ENCODE measurements around the gene HES3.

Gene HES3

DNA sequence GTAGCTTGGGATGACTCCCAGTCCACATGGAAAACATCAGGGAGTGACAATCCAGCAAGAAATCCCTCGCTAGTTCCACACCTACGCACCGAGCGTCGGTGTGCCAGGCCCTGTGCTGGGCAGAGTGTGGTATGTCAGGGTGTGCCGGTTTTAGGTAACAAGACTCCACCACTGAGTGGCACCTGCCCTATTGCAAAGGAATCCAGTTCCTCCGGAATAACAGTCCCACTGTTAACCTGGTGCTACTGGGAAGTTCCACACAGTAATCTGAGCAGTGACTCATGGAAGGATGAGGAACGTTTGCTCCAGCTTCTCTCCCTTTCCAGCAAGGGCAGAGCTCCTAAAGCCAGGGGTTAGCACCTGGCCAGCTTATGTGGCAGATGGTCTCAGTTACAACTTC is 23.7 kb upstream of the HES3 start:
- DNase-seq: no peak

DNA sequence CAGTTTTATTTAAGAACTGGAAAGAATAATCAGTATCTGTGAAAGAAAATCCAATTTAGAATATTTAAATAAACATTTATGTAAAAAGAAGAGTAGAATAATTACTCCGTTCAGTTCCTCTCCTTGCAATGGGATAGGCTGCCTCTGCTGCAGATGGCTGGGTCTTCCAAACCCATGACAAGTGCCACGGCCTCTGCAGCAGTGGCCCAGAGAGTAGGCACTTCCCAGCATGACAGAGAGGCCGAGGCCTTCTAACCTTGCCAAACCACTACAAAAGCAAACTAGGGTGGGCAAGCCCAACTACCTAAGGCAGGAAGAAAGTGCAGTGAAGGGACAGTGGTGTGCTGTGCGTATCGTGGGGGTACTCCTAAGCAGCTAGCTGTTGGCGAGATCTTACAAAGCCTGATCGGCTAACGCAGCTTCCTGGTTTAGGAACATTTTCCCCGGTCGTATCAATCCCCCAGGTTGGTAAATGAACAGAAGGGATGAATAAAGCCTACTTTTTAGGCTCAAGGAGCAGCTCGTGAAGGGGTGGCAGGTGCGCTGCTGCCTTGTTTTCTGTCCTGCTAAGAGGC is 22.7 kb upstream of the HES3 start:
- DNase-seq: no peak

DNA sequence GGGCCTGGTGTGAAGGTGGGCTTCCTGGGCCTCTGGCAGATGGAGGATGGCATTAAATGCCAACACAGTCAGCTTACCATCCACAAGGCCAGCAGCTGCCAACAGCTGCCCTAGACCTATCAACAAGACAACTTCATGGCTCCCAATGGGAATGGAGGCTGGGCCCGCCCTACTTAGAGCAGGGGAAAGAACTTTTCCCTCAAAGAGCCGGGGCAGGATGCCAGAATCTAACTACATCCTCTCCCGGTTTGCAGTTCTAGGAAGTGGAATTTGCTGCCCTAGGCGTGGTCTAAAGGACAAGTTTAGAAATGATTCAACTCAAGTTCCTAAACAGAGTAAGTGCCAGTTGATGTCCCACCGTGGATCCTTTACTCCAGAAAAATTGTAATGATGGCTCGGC is 21.3 kb upstream of the HES3 start:
- DNase-seq: no peak

DNA sequence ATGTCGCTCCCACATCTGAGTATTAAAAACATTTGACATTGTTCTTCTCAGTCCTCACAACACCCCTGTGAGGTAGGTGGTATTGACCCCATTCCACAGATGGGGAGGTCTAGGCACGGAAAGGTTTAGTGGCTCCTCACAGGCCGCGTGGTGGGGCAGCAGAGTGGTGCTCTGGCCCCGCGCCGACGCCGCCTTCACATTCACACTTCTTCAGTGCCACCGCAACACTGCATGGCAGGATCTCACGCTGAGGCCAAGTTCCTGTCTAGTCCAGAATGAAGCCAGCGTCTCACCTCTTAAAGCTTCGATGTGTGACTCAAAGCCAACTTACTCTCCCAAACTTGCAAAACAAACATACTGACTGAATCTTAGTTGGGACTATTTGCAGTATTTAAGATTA is 20.4 kb upstream of the HES3 start:
- DNase-seq: no peak

DNA sequence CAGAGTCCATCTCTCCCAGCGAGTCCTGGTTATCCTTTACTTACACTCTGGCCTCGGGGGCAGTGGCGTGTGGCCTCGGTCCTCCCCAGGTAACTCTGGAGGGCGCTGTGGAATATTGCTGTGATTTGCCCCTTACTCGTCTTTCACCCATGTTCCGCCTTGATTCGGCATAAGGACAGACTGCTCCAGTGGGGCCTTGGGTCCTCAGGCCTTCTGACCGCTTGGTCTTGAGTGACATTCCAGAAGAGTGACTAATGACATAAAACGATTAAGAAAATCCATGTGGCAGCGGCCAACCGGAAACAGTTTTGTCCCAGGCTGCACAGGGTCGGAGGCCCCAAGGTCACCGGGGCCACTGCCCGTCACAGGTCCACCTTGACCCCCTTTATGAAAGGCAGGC is 19.3 kb upstream of the HES3 start:
- no peak for DNase-seq

DNA sequence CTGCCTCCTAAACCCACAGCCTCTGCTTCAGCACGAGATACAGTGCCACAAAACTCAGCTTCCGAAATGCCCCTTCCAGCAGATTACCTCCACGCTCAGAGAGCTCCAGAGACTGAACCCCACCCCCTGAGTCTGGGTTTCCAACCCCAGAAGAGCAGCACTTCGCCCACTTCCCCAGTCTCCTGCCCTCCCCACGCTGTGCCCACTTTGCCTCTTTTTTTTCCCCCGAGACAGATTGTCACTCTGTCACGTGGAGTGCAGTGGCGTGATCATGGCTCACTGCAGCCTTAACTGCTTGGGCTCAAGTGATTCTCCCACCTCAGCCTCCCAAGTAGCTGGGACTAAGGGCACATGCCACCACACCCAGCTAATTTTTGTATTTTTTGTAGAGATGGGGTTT is 18.3 kb upstream of the HES3 start:
- no peak for DNase-seq

DNA sequence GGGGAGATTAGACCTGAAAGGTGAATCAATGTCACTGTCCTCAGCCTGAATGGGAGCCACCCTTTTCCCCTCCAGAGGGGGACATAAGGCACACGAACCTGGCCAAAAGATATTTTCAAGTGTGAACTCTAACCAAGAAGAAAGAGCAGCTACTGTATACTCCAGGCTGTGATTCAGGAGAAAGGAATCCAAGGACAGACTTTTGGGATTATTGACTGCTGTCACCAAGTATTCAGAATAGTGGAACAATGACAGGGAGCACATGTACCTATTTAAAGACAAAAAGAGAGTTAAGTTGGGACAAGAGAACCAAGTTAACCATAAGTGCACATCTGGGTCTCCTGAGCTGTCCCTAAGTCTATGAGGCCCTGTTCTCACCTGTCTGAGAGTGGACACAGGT is 10.6 kb upstream of the HES3 start:
- DNase-seq: no peak

DNA sequence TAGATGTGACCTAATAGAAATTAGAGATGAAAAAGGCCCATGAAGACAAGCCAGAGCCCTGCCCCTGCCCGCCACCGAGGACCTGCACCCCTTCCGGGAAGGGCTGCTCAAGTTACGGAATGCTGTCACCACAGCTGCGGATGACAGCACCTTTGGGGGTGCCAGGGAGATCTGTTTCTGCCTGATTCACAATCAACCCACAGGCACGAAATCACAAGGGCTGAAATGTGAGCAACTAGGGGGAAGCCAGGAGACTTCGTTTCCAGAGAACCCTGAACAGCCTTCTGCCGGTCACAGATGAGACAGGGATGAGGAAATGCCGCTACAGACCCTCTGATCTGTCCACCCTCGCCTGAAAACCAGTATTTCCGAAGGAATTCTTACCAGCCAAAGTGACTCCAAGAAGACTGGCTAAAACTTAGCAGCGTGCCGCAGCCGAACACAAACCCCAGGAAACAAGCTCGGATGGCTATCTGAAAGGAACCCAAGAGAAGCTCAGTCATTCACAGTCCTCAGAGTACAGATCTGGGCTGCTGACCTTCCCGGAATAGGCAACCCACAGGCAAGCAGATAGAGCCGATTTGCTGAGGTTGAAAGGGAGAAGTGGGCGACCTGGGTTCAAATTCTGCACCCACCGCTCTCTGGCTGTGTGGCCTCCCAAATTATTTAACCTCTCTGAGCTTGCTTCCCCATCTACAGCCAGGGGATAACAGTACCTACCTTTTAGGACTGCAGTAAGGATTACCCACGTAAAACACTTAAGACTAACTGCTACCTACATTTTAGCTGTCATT is 9.3 kb upstream of the HES3 start:
- DNase-seq: no peak

DNA sequence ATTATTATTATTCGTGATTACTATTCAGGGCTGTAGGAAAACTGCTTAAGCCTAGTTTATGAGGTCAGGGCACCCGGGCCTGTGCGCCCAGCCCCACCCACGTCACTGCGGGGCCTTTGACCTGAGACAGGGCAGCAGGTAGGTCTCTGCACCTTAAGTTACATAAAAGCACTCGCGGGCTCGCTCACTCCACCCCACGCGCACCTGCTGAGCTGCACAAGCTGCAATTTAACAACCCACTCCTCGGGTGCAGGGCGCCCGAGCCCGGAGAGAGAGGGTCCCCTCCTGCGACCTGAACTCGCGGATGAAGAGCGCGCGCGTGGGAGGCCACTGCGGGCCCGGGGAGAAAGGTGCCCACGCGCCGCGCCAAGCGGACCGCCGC is 8.7 kb upstream of the HES3 start:
- DNase-seq: no peak

DNA sequence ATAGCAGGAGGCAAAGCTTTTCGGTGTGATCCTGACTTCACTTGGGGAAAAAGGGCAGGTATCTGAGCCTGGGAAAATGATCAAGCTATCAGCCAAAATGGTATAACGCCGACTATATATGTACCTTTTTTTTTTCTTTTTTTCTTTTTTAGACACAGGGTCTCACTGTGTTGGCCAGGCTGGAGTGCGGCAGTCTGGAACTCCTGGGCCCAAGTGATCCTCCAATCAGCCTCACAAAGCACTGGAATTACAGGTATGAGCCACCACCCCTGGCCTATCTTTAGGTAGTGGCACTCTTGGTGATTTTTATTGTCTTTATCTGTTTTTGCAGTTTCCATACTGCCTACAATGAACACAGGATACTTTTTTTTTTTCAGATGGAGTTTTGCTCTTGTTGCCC is 6.9 kb upstream of the HES3 start:
- no peak for DNase-seq

DNA sequence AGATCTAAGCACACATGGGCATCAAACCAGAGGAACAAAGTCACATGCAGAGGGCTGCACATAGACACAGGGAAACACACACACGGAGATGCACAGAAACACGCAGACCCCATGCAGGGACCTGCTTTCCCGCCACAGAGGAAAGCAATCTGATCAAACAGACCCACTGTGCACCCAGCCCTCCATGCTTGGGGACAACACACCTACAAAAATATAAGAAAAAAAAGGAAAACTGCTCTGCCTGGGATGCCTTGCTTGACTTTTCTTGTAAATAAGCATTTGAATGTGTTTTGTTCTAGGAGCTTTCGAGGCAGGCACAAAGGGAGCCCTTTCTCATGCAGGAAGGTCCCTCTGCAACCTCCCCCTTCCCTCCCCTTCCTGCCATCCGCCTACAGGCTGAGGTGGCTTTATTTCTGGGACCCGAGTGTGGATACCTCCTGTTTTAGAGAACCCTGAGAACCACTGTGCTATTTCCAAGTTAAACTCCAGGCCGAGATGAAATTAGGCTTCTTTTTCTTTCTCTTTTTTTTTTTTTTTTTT is 4.7 kb upstream of the HES3 start:
- no peak for DNase-seq

DNA sequence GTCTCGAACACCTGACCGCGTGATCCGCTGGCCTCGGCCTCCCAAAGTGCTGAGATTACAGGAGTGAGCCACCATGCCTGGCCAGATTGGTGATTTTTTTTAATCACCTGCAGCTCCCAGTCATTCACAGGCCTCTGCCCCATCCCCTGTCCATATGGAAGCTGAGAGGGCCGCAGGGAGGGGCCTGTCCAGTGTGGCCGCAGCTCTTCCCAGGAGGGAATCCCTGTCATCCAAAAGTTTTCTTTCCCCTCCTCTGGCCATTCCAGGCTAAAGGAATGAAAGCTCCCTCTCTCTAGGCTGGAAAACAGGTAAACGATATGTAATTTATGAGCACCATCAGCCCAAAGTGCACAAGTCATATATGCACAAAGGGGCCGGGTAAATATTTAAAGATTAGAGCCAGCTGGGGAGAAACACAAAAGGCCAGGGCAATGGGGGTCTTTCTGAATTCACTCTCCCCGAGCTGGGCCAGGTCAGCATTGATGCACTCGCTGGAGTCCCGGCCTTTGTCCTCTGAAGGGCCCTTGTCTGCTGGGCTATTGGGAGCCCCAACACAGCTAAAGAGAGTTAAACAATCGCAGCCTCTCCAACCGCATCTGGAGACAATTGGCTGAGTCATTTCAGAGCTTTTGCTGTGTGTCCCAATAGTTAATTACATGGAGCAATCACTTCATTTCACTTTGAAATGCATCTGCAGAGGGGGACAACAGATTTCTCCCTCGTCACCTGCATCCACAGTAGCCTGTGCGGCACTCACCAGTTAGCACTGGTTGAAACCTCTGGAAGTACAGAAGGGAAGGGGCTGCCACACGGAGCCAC is 3.8 kb upstream of the HES3 start:
- no peak for DNase-seq

DNA sequence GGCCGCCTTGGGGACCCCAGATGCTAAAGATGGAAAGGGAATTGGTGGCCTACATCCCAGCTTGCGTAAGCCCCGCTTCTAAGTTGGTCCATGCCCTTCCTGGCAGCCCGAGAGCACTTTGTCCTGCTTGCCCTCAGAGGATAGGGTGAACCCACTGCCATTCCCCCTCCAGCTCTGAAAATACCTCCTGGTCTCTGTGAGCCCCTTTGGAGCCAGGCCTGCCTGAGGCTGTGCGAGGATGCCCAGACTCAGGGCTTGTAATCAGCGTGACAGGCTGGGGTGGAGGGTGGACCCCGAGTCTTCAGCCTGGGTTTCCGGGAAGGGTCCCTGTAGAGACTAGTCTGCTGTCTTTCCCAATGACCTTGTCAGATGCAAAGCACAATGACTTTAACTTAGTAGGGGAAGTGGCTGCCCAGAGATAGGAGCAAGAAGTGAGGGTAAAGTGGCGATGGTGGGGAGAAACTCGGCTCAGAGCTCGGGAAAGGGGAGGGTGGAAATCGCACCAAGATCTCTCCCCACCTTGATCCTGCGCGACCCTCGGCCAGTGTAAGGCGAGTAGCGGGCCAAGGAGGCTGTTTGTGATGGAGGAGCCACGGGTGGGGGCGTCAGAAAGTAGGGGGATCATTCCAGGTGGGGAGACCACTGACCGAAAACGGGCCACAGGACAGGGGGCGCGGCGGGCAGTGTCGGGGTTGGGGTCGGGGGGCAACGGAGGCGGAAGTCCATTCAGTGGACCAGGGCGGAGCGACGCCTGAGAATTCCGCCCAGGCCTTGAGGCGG is 2.7 kb upstream of the HES3 start:
- no peak for DNase-seq

DNA sequence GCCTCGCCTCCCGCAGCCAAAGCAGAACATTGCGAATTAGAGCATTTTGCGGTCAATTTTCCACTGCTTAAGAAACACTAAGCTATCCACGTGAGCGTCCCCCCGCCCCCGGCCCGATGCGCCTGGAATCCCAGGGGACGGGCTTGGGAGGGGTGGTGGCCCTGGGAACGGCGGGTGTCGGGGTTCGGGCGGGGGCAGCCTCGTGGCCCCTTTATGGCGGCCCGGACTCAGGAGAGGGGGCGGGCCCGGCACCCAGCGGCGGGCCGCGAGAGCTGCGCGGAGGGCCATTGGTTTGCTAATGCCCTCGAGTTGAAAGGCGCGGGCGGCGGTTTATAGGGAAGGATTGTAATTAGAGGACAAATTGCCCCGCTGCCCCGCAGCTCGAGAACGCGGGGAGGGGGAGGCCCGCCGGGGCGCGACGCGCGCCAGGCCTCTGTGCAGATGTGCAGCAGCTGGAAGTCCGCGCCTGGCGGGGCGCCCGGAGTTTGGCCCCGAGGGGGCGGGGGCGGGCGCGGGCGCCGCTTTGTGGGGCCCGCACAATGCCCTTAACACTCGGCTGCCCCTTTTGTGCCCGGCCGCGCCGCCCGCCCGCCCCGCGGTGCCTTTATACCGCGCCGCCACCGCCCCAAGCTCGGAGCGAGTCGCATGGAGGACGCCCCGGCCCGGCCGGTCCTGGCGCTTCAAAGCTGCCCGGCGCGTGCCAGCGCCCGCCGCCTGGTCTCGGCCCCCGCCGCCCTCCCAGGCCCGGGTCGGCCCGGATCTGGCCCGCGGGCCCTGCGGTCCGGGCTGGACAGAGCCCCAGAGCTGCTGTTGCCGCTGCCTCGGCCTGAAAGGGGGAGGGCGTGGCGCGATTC is 1.9 kb upstream of the HES3 start:
- no peak for DNase-seq

DNA sequence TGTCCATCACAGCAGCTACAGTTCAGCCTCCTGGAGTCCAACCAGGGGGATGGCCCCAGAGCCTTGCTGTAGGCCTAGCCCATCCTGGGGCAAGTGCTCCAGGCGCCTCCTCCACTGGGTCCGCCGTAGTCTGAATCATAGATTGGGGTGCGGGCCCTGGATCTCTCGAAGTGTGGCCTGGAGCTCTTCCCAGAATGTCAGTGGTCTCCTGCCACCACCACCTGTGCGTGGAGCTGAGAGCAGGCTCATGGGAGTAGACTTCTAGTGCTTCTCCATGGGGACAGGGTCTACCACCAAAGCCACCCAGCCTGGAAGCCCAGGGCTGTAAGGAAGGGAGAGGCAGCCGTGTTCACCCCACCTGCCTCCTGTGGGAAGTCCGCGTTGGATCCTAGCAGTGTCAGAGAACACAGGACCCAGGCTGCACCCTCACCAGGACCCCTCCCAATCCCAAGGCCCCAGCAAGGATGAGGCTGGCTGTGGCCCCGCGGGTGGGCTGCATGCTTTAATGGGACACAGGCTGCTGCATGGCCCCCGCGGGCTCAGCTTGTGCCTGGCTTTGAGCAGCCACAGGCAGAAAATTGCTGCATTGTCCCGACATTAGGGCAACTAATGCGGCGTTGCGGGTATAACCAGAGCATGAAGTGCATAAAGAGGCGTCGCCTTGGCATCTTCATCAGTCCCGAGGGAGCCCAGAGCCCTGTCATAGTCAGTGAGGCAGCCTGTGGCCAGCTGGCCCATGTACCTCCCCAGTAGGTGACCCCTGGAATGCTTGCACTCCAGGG is 735 bp upstream of the HES3 start:
- no peak for DNase-seq

DNA sequence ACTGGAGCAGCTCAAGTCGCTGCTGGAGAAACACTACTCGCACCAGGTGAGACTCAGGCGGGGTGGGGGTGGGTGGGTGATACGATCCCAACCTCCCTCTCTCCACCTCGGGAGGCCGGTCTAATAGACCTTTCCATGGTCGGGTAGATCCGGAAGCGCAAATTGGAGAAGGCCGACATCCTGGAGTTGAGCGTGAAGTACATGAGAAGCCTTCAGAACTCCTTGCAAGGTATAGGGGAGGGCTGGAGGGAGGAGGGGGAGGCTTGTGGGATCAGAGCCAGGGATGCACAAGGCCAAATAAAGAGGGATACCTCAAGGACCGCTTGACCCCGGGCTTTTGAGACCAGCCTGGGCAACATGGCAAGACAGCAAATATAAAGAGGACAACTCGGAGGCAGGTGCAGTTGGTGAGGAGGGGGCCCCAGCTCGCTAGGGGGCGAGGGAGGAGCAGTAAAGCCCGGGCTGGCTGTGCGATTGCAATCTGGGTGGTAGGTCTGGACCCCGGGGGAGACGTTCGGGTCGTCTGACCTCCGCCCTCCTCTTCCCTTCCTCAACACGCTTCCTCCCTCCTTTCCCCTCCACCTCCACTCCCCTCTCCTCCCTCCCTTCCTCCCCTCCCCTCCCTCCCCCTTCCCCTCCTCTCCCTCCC is 546 bp downstream of the HES3 start:
- DNase-seq: no peak

DNA sequence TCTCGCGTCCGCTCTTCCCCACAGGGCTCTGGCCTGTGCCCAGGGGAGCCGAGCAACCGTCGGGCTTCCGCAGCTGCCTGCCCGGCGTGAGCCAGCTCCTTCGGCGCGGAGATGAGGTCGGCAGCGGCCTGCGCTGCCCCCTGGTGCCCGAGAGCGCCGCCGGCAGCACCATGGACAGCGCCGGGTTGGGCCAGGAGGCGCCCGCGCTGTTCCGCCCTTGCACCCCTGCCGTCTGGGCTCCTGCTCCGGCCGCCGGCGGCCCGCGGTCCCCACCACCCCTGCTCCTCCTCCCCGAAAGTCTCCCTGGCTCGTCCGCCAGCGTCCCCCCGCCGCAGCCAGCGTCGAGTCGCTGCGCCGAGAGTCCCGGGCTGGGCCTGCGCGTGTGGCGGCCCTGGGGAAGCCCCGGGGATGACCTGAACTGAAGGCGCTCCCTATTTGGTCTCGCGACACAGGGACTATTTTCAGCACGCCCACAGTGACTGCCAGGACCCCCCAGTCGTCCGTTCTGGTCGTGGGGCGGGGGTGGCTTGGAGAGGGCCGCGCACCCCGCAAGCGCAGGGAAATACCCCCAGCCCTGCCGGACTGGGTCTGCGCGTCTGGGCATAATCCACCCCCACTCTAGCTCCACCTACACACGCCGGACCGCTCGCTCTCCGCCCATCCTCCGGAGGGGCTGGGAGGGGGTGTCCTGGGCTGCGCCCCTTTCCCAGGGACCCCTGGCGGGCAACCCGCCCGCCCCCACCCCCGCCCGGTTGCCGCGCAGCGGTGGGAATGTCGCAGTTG is 1.3 kb downstream of the HES3 start:
- DNase-seq: peak; percentile 69 to 75

DNA sequence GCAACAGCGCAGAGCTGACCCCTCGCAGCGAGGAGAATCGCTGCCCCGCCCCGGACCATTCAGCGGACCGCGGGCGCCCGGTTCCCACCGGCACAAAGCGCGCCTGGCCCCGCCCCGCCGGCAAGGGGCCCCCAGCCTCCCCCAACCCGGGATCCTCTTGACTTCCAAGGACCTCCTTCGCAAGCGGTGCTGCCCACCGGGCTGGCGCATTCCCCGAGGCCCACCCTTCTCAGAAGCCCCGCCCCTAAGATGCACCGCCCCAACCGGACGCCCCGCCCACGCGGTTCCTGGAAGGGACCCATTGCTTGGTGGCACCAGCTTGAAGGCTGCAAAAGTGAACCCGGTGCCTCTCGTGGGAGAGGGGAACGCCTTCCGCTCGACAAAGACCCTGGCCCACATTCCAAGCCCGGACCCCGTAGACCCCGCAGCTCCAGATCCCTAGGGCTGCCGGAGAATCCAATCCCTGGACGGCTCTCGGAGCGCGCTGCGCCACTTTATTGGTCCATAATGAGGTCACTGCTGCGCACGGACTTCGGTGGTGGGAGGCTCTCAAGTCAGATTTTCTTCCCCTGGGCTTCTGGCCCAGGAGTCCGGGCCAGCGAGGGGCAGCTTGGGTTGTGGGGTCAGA is 2.0 kb downstream of the HES3 start:
- DNase-seq: peak; percentile 26 to 41
